Neural cell (in vitro differentiated cells): ENCODE results near the gene DPF3. TPM values are rescaled to one million over a fixed set of nuclear protein-coding genes. Genes with fewer than 3 reads are reported as not detected.

Experiments
- H2AFZ ChIP-seq: fragments of 200-600, 300-800 bp; sonication (generic), shearing (Covaris generic); 2 replicates; pipeline ENCODE4 v1.6.0; 2014; ENCODE audit warnings: low read depth, mild to moderate bottlenecking, antibody characterized with exemption, low read length, moderate library complexity
- H3F3A ChIP-seq: fragments of 200-600 bp; shearing (Covaris generic); 2 replicates; pipeline ENCODE4 v1.6.1; 2016; ENCODE audit warnings: mild to moderate bottlenecking, moderate library complexity, mixed read lengths, antibody characterized with exemption, low read length; ENCODE audit not compliant: insufficient read depth, poor library complexity, severe bottlenecking
- H3K27ac ChIP-seq: fragments of 200-600, 300-800 bp; sonication (generic), shearing (Covaris generic); 2 replicates; pipeline ENCODE4 v1.5.1; 2014; ENCODE audit warnings: mild to moderate bottlenecking, low read length, moderate library complexity
- H3K27me3 ChIP-seq: fragments of 300-800, 200-600 bp; sonication (generic), shearing (Covaris generic); 2 replicates; pipeline ENCODE4 v1.6.0; 2014; ENCODE audit warnings: mild to moderate bottlenecking, low read depth, low read length, moderate library complexity; ENCODE audit not compliant: insufficient read depth
- H3K36me3 ChIP-seq: fragments of 300-800, 200-600 bp; sonication (generic), shearing (Covaris generic); 2 replicates; pipeline ENCODE4 v1.5.1; 2014; ENCODE audit warnings: mild to moderate bottlenecking, antibody characterized with exemption, low read length, moderate library complexity; ENCODE audit not compliant: insufficient read depth
- H3K4me2 ChIP-seq: fragments of 300-800, 200-600 bp; sonication (generic), shearing (Covaris generic); 2 replicates; pipeline ENCODE4 v1.6.0; 2014; ENCODE audit warnings: mild to moderate bottlenecking, low read length
- H3K4me3 ChIP-seq: fragments of 300-800, 200-600 bp; sonication (generic), shearing (Covaris generic); 2 replicates; pipeline ENCODE4 v1.5.1; 2014; ENCODE audit warnings: mild to moderate bottlenecking, low read length, moderate library complexity
- H3K79me2 ChIP-seq: fragments of 200-600 bp; shearing (Covaris generic); replicated peaks from 2 replicates; pipeline ENCODE4 v1.6.0; 2014; ENCODE audit warnings: mild to moderate bottlenecking, low read length, moderate library complexity; ENCODE audit not compliant: insufficient read depth
- H3K9ac ChIP-seq: fragments of 300-800, 200-600 bp; sonication (generic), shearing (Covaris generic); 2 replicates; pipeline ENCODE4 v1.6.1; 2016; ENCODE audit warnings: mild to moderate bottlenecking, low read length, mixed read lengths
- H3K9me2 ChIP-seq: fragments of 200-600 bp; shearing (Covaris generic); 2 replicates; pipeline ENCODE4 v1.6.1; 2016; ENCODE audit warnings: mild to moderate bottlenecking, low read length, mixed read lengths; ENCODE audit not compliant: insufficient read depth
- H3K9me3 ChIP-seq: fragments of 200-600, 300-800 bp; sonication (generic), shearing (Covaris generic); 2 replicates; pipeline ENCODE4 v1.6.1; 2016; ENCODE audit warnings: mild to moderate bottlenecking, mixed run types, low read length, moderate library complexity, mixed read lengths
- H4K20me1 ChIP-seq: fragments of 200-600 bp; shearing (Covaris generic); 2 replicates; pipeline ENCODE4 v1.6.1; 2016; ENCODE audit warnings: mild to moderate bottlenecking, mixed run types; ENCODE audit not compliant: insufficient read depth
- CTCF ChIP-seq: fragments of 450-650 bp; IDR thresholded peaks from 2 replicates; pipeline ENCODE4 v1.5.1; 2014; ENCODE audit warnings: antibody characterized with exemption, mild to moderate bottlenecking, moderate library complexity; ENCODE audit not compliant: poor library complexity, severe bottlenecking
- EP300 ChIP-seq: fragments of 450-650 bp; conservative IDR thresholded peaks from 2 replicates; pipeline ENCODE4 v1.6.1; 2014; ENCODE audit warnings: antibody characterized with exemption, mild to moderate bottlenecking, moderate library complexity; ENCODE audit not compliant: poor library complexity, severe bottlenecking
- EZH2 ChIP-seq: fragments of 200-600, 300-800 bp; shearing (Covaris generic), sonication (generic); IDR thresholded peaks from 2 replicates; pipeline ENCODE4 v1.6.1; 2014; ENCODE audit warnings: antibody characterized with exemption, low read length, borderline replicate concordance, mild to moderate bottlenecking; ENCODE audit not compliant: insufficient read depth, poor library complexity, severe bottlenecking
- MXI1 ChIP-seq: fragments of 450-650 bp; conservative IDR thresholded peaks from 2 replicates; pipeline ENCODE4 v1.6.1; 2014; ENCODE audit warnings: antibody characterized with exemption, mild to moderate bottlenecking; ENCODE audit not compliant: poor library complexity, severe bottlenecking
- POLR2AphosphoS5 ChIP-seq: IDR thresholded peaks from 2 replicates; pipeline ENCODE4 v1.6.1; 2012
- RAD21 ChIP-seq: fragments of 450-650 bp; conservative IDR thresholded peaks from 2 replicates; pipeline ENCODE4 v1.6.1; 2014; ENCODE audit warnings: antibody characterized with exemption, mild to moderate bottlenecking, moderate library complexity
- REST ChIP-seq: IDR thresholded peaks from 2 replicates; pipeline ENCODE4 v1.6.1; 2012; ENCODE audit warnings: borderline replicate concordance
- SMC3 ChIP-seq: fragments of 450-650 bp; conservative IDR thresholded peaks from 2 replicates; pipeline ENCODE4 v1.6.1; 2014; ENCODE audit warnings: antibody characterized with exemption, mild to moderate bottlenecking, moderate library complexity; ENCODE audit not compliant: poor library complexity
- TAF1 ChIP-seq: IDR thresholded peaks from 2 replicates; pipeline ENCODE4 v1.6.1; 2012; ENCODE audit warnings: low read depth
- polyA plus RNA-seq: library from polyadenylated mRNA; depleted of rRNA; stranded (reverse); fragments of >200 nt; gene quantifications from 2 replicates; pipeline ENCODE4 v1.2.3, GENCODE V29; 2014

DPF3 gene
- polyA plus RNA-seq, 1 donor from 2014 or later, result 2.9 TPM

- no peak overlapping the region for H3K4me2 ChIP-seq
- no peaks in the 10 kb centered on the region for H3K36me3 ChIP-seq
- no peak overlapping the region for H3K4me3 ChIP-seq
- H3K79me2 ChIP-seq, result no peaks in the 10 kb centered on the region
- no peaks in the 10 kb centered on the region for H3K27me3 ChIP-seq
- no peaks in the 10 kb centered on the region for H3F3A ChIP-seq
- H4K20me1 ChIP-seq, result no peaks in the 10 kb centered on the region
- TF ChIP-seq RAD21 (no peak), EP300 (no peak), EZH2 (no peak), POLR2AphosphoS5 (no peak), CTCF (no peak), SMC3 (no peak), TAF1 (no peak), REST (no peak), MXI1 (no peak)
- no peak overlapping the region for H3K9ac ChIP-seq
- no peaks in the 10 kb centered on the region for H3K9me3 ChIP-seq
- H3K27ac ChIP-seq, result no peak overlapping the region
- no peaks in the 10 kb centered on the region for H3K9me2 ChIP-seq
- H2AFZ ChIP-seq, result no peak overlapping the region
Measured at GRCh38 chr14:72825486-72825885, 68.4 kb downstream of the DPF3 start.

GRCh38 chr14:72824051-72824450, 69.8 kb downstream of the DPF3 start:
- Histone ChIP-seq H2AFZ (no peak overlapping the region), H3K9ac (no peak overlapping the region), H3K79me2 (no peaks in the 10 kb centered on the region), H3F3A (no peaks in the 10 kb centered on the region), H3K4me3 (no peak overlapping the region), H4K20me1 (no peaks in the 10 kb centered on the region), H3K9me2 (no peaks in the 10 kb centered on the region), H3K9me3 (no peaks in the 10 kb centered on the region), H3K27me3 (no peaks in the 10 kb centered on the region), H3K4me2 (no peak overlapping the region), H3K27ac (no peak overlapping the region), H3K36me3 (no peaks in the 10 kb centered on the region)
- no peak for TF ChIP-seq REST
- no peak for TF ChIP-seq CTCF
- TF ChIP-seq TAF1, result no peak
- no peak for TF ChIP-seq SMC3
- TF ChIP-seq RAD21, result no peak
- no peak for TF ChIP-seq EZH2
- no peak for TF ChIP-seq MXI1
- no peak for TF ChIP-seq POLR2AphosphoS5
- TF ChIP-seq EP300, result no peak
